HCT116 (cell line): ENCODE data around the gene FAM13A. TPM values are rescaled to one million over a fixed set of nuclear protein-coding genes. Genes with fewer than 3 reads are reported as not detected.

ENCODE experiments used
- ATAC-seq: fragments of 200-7000 bp; cut with Tn5 transposase; 2 replicates; pipeline ENCODE4 v1.9.1; 2020; ENCODE audit warnings: mild to moderate bottlenecking, moderate library complexity
- BruUV-seq: library from RNA; stranded (reverse); fragments of 400-500 nt; replicated peaks from 2 replicates; lab custom pipeline; 2021; lab: Mats Ljungman, UMichigan
- CTCF ChIA-PET: fragments of 300-600 bp; sonication (Branson Sonifier 250); formaldehyde crosslinking; loops from one replicate; lab custom pipeline; 2021; ENCODE audit warnings: antibody characterized with exemption; lab: Charles Lee
- POLR2A ChIA-PET: fragments of 300-600, 350-600 bp; sonication (Branson Sonifier 250); formaldehyde crosslinking; loops from one replicate; lab custom pipeline; 2021; ENCODE audit warnings: antibody characterized with exemption; lab: Charles Lee
- RAD21 ChIA-PET, 2 experiments: fragments of 300-600 bp; sonication (Branson Sonifier 250); formaldehyde crosslinking; loops; one replicate each; lab custom pipeline; 2023; ENCODE audit warnings: low total read pairs in 2 of 2; ENCODE audit not compliant: uncharacterized antibody in 2 of 2, unreplicated experiment in 2 of 2, low non-redundant PET in 1 of 2; lab: Charles Lee
- DNase-seq: peaks from one replicate; pipeline ENCODE4 v3.0.0-alpha.2; 2010; ENCODE audit warnings: low read depth, low spot score
- H2AFZ ChIP-seq: fragments of 200-600 bp; shearing (Covaris generic), sonication (generic); 2 replicates; pipeline ENCODE4 v1.6.1; 2017; ENCODE audit warnings: low read depth, mixed run types, mixed read lengths, antibody characterized with exemption, low read length; ENCODE audit not compliant: poor library complexity, severe bottlenecking
- H3K27ac ChIP-seq: 2 replicates; pipeline ENCODE4 v1.5.1; 2012; ENCODE audit warnings: low read depth, low read length
- H3K27me3 ChIP-seq: fragments of 200-600 bp; sonication (generic); 2 replicates; pipeline ENCODE4 v1.6.1; 2016; ENCODE audit warnings: mixed run types, low read length, mixed read lengths; ENCODE audit not compliant: insufficient read depth
- H3K36me3 ChIP-seq, 2 experiments: fragments of 200-500 bp in 1 of 2; fragments of 200-600 bp in 1 of 2; sonication (Bioruptor generic) in 1 of 2; sonication (generic) in 1 of 2; 2 replicates each; pipeline versions ENCODE4 v1.5.1 to v1.6.1; 2014 to 2016; ENCODE audit warnings: low read length in 2 of 2, inconsistent platforms in 1 of 2, mixed read lengths in 1 of 2, mixed run types in 1 of 2; ENCODE audit not compliant: insufficient read depth in 2 of 2, control insufficient read depth in 1 of 2
- H3K4me1 ChIP-seq, 2 experiments: fragments of 200-600 bp in 1 of 2; sonication (generic) in 1 of 2; 2 replicates each; pipeline versions ENCODE4 v1.5.1 to v1.6.1; 2012 to 2017; ENCODE audit warnings: low read length in 2 of 2, inconsistent platforms in 1 of 2, mild to moderate bottlenecking in 1 of 2, mixed read lengths in 1 of 2, mixed run types in 1 of 2, moderate library complexity in 1 of 2; ENCODE audit not compliant: insufficient read depth in 2 of 2, control insufficient read depth in 1 of 2
- H3K4me2 ChIP-seq: fragments of 200-600 bp; sonication (generic); 2 replicates; pipeline ENCODE4 v1.6.1; 2017; ENCODE audit warnings: mixed run types, low read length, mixed read lengths
- H3K4me3 ChIP-seq, 2 experiments: fragments of 200-600 bp in 1 of 2; sonication (generic) in 1 of 2; replicated peaks in 1 of 2; 2 replicates each; pipeline ENCODE4 v1.5.1; 2011 to 2016; ENCODE audit warnings: low read length in 2 of 2, control low read depth in 1 of 2, low read depth in 1 of 2, mild to moderate bottlenecking in 1 of 2, mixed read lengths in 1 of 2, mixed run types in 1 of 2
- H3K79me2 ChIP-seq: fragments of 200-600 bp; sonication (generic); 2 replicates; pipeline ENCODE4 v1.6.1; 2017; ENCODE audit warnings: mild to moderate bottlenecking, mixed run types, low read length, moderate library complexity, mixed read lengths; ENCODE audit not compliant: insufficient read depth
- H3K9ac ChIP-seq: fragments of 200-600 bp; sonication (generic); 2 replicates; pipeline ENCODE4 v1.6.1; 2016; ENCODE audit warnings: low read length, mixed read lengths
- H3K9me2 ChIP-seq: fragments of 200-600 bp; sonication (generic), shearing (Covaris generic); 2 replicates; pipeline ENCODE4 v1.6.1; 2017; ENCODE audit warnings: mixed run types, mild to moderate bottlenecking, moderate library complexity; ENCODE audit not compliant: insufficient read depth
- H3K9me3 ChIP-seq, 2 experiments: fragments of 200-500 bp in 1 of 2; fragments of 200-600 bp in 1 of 2; sonication (Bioruptor generic) in 1 of 2; sonication (generic) in 1 of 2; 2 replicates each; pipeline ENCODE4 v1.6.1; 2014 to 2017; ENCODE audit warnings: low read length in 2 of 2, mixed read lengths in 2 of 2, inconsistent platforms in 1 of 2, low read depth in 1 of 2, mild to moderate bottlenecking in 1 of 2, mixed run types in 1 of 2, moderate library complexity in 1 of 2; ENCODE audit not compliant: control insufficient read depth in 1 of 2, insufficient read depth in 1 of 2
- H4K20me1 ChIP-seq: fragments of 200-600 bp; sonication (generic), shearing (Covaris generic); 2 replicates; pipeline ENCODE4 v1.6.1; 2017; ENCODE audit warnings: mixed run types, mild to moderate bottlenecking, moderate library complexity; ENCODE audit not compliant: insufficient read depth
- ATF3 ChIP-seq: IDR thresholded peaks from 2 replicates; pipeline ENCODE4 v1.6.1; 2012
- CBX3 ChIP-seq: IDR thresholded peaks from 2 replicates; pipeline ENCODE4 v1.6.1; 2012; ENCODE audit warnings: low read depth
- CEBPB ChIP-seq: IDR thresholded peaks from 2 replicates; pipeline ENCODE4 v1.6.1; 2012; ENCODE audit warnings: low read depth
- ELF1 ChIP-seq: IDR thresholded peaks from 2 replicates; pipeline ENCODE4 v1.6.1; 2012; ENCODE audit warnings: low read depth, borderline replicate concordance
- EZH2 ChIP-seq: fragments of 200-600 bp; sonication (generic); IDR thresholded peaks from 2 replicates; pipeline ENCODE4 v1.6.1; 2017; ENCODE audit warnings: antibody characterized with exemption, mixed run types
- EZH2phosphoT487 ChIP-seq: fragments of 200-600 bp; IDR thresholded peaks from 2 replicates; pipeline ENCODE4 v1.6.1; 2018; ENCODE audit warnings: antibody characterized with exemption, borderline replicate concordance
- FOSL1 ChIP-seq: IDR thresholded peaks from 2 replicates; pipeline ENCODE4 v1.6.1; 2012; ENCODE audit warnings: low read depth
- JUND ChIP-seq: IDR thresholded peaks from 2 replicates; pipeline ENCODE4 v1.6.1; 2012
- MAX ChIP-seq: IDR thresholded peaks from 2 replicates; pipeline ENCODE4 v1.6.1; 2012
- POLR2AphosphoS5 ChIP-seq: IDR thresholded peaks from 2 replicates; pipeline ENCODE4 v1.6.1; 2011; ENCODE audit warnings: mild to moderate bottlenecking, low read depth, low read length, moderate library complexity
- RAD21 ChIP-seq: IDR thresholded peaks from 2 replicates; pipeline ENCODE4 v1.6.1; 2012; ENCODE audit warnings: low read depth, mild to moderate bottlenecking
- REST ChIP-seq: IDR thresholded peaks from 2 replicates; pipeline ENCODE4 v1.6.1; 2012; ENCODE audit warnings: low read depth
- SIN3A ChIP-seq: IDR thresholded peaks from 2 replicates; pipeline ENCODE4 v1.6.1; 2012; ENCODE audit warnings: low read depth
- SP1 ChIP-seq: IDR thresholded peaks from 2 replicates; pipeline ENCODE4 v1.6.1; 2012; ENCODE audit warnings: low read depth
- SRF ChIP-seq: IDR thresholded peaks from 2 replicates; pipeline ENCODE4 v1.6.1; 2012; ENCODE audit warnings: low read depth
- TCF7L2 ChIP-seq: IDR thresholded peaks from 2 replicates; pipeline ENCODE4 v1.7.0; 2011; ENCODE audit warnings: borderline replicate concordance, inconsistent platforms; ENCODE audit not compliant: insufficient read depth, insufficient read length; ENCODE audit errors: extremely low read depth
- YY1 ChIP-seq: IDR thresholded peaks from 2 replicates; pipeline ENCODE4 v1.6.1; 2011; ENCODE audit warnings: low read length, low read depth, moderate library complexity, mild to moderate bottlenecking; ENCODE audit not compliant: insufficient replicate concordance; ENCODE audit errors: extremely low read depth
- ZFX ChIP-seq: fragments of 450-650 bp; IDR thresholded peaks from 2 replicates; pipeline ENCODE4 v1.6.1; 2017
- ZNF274 ChIP-seq: fragments of 200-500 bp; sonication (Bioruptor generic); IDR thresholded peaks from 2 replicates; pipeline ENCODE4 v1.6.1; 2014; ENCODE audit warnings: mild to moderate bottlenecking, low read depth, low read length, inconsistent platforms
- intact Hi-C: fragments of 100-400 bp; cut with micrococcal nuclease; formaldehyde crosslinking; loops from 2 replicates; pipeline ENCODE4 v1.10.0; 2022
- total RNA-seq: library from RNA; stranded (reverse); gene quantifications from one replicate; pipeline ENCODE4 v1.2.1, GENCODE V29; 2021; ENCODE audit not compliant: unreplicated experiment

The FAM13A gene
- total RNA-seq, 1 experiment from 2014 or later: 17.2 TPM

- Histone ChIP-seq H3K4me3 (no peak overlapping the region), H3K9me2 (no peaks in the 10 kb centered on the region), H3K4me2 (no peak overlapping the region), H3K27ac (no peak overlapping the region), H3K9me3 (no peaks in the 10 kb centered on the region), H3K79me2 (peaks cover 5% of the 10 kb centered on the region; the same call in 1 of the 2 replicates), H4K20me1 (no peaks in the 10 kb centered on the region), H3K4me1 (no peaks in the 10 kb centered on the region), H3K36me3 (no peaks in the 10 kb centered on the region), H3K9ac (no peak overlapping the region), H3K27me3 (no peaks in the 10 kb centered on the region), H2AFZ (no peak overlapping the region)
- intact Hi-C loops: no loop called here
- TF ChIP-seq FOSL1: no peak
- TF ChIP-seq JUND: no peak
- no peak for TF ChIP-seq ELF1
- no peak for TF ChIP-seq EZH2phosphoT487
- TF ChIP-seq RAD21: no peak
- no peak for TF ChIP-seq ATF3
- no peak for TF ChIP-seq SRF
- no peak for TF ChIP-seq TCF7L2
- no peak for TF ChIP-seq CBX3
- no peak for TF ChIP-seq REST
- no peak for TF ChIP-seq CEBPB
- TF ChIP-seq YY1: no peak
- TF ChIP-seq SIN3A: no peak
- TF ChIP-seq MAX: no peak
- no peak for TF ChIP-seq POLR2AphosphoS5
- TF ChIP-seq SP1: no peak
- no peak for TF ChIP-seq ZFX
- no peak for TF ChIP-seq EZH2
- no peak for TF ChIP-seq ZNF274
- POLR2A ChIA-PET: no interaction called here
- RAD21 ChIA-PET: no interaction called here
- no TSS peak for BruUV-seq
- no peak for DNase-seq
- no peak for ATAC-seq
- CTCF ChIA-PET: no interaction called here
Measured at GRCh38 chr4:88881227-88881569, 175.8 kb downstream of the FAM13A start.
